GM19025 (cell line): ENCODE results near the gene GPR161.

Experiments used
- ATAC-seq: cut with Tn5 transposase; IDR thresholded peaks from one replicate; pipeline ENCODE4 v1.9.1; 2021; ENCODE audit warnings: mild to moderate bottlenecking, low read depth, moderate library complexity; ENCODE audit not compliant: unreplicated experiment

The GPR161 gene

DNA sequence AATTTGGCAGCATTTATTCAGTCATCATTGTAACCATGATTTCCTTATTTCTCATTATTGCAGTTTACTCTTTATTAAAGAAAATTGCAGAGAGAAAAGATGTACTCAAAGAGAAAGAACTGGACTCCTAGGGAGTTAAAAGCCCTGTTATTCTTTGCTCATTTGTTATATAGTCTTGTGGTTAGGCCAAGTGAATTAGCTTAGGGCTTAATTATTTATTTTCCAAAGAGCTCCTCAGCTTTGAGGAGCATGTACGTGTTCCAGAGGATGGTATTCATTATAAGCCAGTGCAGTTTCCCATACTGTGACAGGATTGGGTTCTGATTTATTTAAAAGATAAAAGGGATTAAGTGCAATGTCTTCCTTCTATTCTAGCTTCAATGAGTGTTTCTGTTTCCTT is 86.4 kb downstream of the GPR161 start:
- no peak for ATAC-seq

GRCh38 chr1:168045311-168045710 is 91.4 kb downstream of the GPR161 start:
- ATAC-seq = no peak

DNA sequence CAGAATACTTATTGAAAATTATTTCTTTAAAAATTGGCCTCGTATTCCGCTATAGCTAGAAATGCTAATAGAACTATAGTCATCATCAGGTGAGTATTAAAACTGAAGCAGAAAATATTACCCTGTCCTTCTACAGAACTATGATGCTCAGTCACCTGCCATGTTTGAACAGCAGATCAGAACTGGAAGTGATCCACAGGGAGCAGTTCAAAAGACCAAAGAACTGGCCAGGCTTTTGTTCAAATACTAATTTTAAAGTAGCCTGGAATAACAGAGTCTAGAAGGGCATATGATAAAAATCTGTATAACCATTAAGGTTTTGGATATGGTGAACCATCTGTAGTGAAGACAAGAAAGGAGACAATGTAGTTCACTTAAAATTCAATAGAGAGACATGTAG is 94.4 kb downstream of the GPR161 start:
- ATAC-seq = no peak

DNA sequence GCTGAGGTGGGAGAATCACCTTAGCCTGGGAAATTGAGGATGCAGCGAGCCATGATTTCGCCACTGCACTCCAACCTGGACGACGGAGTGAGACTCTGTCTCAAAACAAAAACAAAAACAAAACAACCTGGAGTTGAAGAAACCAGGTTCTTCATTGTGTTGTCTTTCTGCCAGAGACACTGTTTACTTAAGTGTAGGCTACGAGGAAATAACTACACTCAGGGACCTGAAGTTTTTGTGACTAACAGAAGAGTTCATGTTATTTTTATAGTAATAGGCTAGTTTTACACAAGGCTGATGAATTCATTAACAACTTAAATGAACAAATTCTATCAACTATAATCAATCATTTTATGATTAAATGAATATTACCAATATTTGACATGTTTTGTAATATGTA is 101.4 kb downstream of the GPR161 start:
- ATAC-seq = no peak

- no peak for ATAC-seq
Observed at GRCh38 chr1:168032029-168032428, 104.7 kb downstream of the GPR161 start.

DNA sequence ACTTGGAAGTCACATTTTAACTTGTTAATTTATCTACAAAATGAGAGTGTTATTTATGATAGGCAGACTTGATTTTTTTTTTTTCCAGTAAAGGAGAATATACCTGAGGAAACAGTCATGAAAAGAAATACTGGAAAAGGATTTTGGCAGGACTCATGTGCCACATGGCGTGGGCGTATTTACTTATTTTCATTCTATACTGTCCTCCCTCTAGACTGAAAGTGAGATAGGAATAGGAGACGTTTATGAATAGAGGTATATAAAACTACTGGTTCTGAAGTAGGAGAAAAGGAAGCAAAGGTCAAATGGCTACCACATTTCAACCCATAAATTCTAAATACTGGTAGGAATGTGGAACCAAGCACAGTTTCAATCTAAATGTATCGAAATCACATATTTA is 105.1 kb downstream of the GPR161 start:
- ATAC-seq = no peak

DNA sequence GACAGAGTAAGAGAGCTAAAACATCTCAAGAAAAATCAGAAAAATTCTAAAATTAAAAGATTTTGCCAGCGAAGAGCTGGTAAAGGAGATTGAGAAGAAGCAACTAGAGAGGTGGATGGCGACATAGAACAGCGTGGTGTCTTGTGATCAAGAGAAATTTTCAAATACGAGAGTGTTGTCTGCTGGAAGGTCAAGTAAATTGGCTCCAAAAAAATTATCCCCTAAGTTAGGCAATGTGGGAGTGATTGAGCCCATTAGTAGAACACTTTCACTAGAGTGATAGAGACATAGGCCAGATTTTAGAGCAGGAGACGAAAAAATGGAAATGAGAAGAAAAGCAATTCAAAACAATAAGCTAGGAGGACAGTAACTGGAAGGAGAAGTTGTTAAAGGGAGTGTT is 105.5 kb downstream of the GPR161 start:
- ATAC-seq = no peak
